Astrocyte of the spinal cord (primary cell): ENCODE results near the gene GPA33.

Experiments used
- DNase-seq: peaks from one replicate; pipeline ENCODE4 v3.0.0; 2011; ENCODE audit warnings: low read depth, low spot score
- H3K4me3 ChIP-seq: 2 replicates; pipeline ENCODE4 v1.5.1; 2011; ENCODE audit warnings: low read depth, mild to moderate bottlenecking, low read length, moderate library complexity
- in situ Hi-C: cut with HindIII; loops from 2 replicates; pipeline ENCODE4 v1.10.0; 2017; ENCODE audit warnings: low sequenced_read_pairs
- TF ChIP-seq, protein P1 (sequence below): IDR thresholded peaks from 2 replicates; pipeline ENCODE4 v1.5.1; 2012; ENCODE audit warnings: low read depth, mild to moderate bottlenecking, low read length, inconsistent platforms

GPA33 gene

DNA sequence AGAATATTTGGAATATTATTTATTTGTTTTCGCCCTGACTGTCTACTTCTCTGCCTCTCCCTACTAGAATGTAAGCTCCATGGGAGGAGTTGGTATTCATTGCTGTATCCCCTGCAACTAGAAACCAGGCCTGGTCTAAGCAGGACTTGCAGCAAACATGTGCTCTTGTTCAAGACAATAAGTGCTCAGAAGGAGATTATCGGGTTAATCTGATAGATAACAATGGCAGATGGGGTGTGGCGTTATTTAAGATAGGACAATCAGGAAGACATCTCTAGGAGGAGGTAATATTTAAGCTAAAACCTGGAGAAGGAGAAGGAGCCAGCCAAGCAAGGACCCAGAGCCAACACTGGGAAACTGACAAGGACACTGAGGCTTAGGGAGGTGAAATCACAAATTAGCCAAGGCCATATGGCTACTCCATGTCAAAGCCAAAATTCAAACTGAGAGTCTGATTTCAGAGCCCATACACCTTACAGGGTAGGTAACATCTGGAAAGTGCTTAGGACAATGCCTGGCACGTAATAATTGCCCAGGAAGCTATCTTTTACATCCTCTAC lies 45.2 kb upstream of the GPA33 start:
- H3K4me3 ChIP-seq: no peak overlapping the region
- in situ Hi-C loops: no loop called here
- DNase-seq: no peak
- TF ChIP-seq, protein P1, sequence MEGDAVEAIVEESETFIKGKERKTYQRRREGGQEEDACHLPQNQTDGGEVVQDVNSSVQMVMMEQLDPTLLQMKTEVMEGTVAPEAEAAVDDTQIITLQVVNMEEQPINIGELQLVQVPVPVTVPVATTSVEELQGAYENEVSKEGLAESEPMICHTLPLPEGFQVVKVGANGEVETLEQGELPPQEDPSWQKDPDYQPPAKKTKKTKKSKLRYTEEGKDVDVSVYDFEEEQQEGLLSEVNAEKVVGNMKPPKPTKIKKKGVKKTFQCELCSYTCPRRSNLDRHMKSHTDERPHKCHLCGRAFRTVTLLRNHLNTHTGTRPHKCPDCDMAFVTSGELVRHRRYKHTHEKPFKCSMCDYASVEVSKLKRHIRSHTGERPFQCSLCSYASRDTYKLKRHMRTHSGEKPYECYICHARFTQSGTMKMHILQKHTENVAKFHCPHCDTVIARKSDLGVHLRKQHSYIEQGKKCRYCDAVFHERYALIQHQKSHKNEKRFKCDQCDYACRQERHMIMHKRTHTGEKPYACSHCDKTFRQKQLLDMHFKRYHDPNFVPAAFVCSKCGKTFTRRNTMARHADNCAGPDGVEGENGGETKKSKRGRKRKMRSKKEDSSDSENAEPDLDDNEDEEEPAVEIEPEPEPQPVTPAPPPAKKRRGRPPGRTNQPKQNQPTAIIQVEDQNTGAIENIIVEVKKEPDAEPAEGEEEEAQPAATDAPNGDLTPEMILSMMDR: no peak

DNA sequence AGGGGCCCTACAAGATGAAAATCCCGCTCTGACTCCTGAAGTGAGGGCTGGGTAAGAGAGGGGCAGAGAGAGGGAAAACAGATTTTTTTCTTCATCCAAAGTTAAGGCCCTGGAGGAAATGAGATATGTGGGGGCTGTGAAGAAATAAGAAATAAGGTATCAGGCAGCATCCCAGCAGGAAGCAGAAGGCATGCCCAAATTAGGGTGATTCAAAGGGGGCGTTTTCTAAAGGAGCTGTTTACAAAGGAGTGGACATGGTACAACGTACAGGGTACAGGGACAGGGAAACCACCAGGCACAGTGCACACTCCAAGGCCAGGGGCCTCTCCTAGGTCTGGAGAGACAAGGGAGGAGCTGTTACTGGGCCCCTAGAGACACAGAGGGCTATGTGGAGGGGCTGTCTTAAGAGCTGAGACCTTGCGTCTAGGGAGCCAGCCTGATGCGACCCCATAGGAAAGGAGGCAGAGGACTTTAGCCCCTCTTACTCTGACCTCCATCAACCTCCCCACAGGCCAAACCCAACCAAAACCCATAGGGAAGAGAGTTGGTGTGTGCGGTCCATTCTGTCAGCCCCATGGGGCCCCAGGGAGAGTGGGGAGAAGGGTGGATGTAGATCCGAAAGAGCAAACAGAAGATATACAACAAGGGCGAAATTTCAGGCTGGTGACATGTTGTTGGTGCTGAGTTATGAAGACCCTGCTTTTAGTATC lies 42.3 kb upstream of the GPA33 start:
- H3K4me3 ChIP-seq: no peak overlapping the region
- TF ChIP-seq, protein P1: no peak
- in situ Hi-C loops: no loop called here
- no peak for DNase-seq

DNA sequence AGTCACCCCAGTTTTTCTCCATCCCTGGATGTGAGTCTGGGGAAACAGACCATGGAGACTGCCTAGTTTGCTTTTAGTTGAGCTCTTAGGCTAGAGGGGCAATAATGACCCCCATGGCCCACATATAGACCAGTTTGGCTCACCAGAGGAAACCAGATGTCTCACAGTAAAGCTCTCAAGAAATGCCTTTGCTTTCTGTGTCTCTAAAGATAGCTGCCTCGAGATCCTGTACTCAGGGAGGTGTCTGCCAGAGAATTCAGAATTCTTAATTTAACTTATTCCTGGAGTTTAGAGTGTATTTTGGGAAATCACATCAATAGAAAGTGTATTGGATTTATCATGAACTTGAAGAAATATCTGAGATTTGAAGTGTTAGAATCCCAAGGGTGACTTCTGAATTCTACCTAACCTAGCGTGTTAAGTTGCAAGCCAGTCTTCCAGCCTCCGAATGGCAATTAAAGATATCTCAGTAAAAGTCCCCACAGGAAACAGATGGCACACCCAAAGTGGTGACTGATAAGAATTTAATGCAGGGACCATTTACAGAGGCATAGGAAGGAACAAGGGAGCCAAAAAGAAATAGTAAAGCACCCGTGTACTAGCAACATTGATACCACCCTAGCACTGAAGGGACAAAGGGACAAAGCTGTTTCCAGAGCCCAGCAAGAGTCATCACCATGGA lies 40.8 kb upstream of the GPA33 start:
- in situ Hi-C loops: no loop called here
- DNase-seq: no peak
- TF ChIP-seq, protein P1: no peak
- H3K4me3 ChIP-seq: no peak overlapping the region

- TF ChIP-seq, protein P1: no peak
- H3K4me3 ChIP-seq: no peak overlapping the region
- no peak for DNase-seq
- in situ Hi-C loops: no loop called here
Measured at GRCh38 chr1:167128261-167129227, 38.4 kb upstream of the GPA33 start.

GRCh38 chr1:167127661-167128060 lies 37.5 kb upstream of the GPA33 start:
- DNase-seq: no peak
- TF ChIP-seq, protein P1: no peak
- in situ Hi-C loops: no loop called here

DNA sequence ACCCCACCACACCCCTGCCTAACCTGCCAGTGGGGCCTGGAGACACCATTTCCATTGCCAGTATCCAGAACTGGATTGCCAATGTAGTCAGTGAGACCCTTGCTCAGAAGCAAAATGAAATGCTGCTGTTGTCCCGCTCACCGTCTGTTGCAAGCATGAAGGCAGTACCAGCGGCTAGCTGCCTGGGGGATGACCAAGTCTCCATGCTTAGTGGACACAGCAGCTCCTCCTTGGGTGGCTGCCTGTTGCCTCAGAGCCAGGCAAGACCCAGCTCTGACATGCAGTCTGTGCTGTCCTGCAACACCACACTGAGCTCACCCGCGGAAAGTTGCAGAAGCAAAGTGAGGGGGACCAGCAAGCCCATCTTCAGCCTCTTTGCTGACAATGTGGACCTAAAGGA lies 37.1 kb upstream of the GPA33 start:
- no peak overlapping the region for H3K4me3 ChIP-seq
- DNase-seq: no peak
- TF ChIP-seq, protein P1: no peak
- in situ Hi-C loops: no loop called here

More at GRCh38 chr1:167127661-167128060, 37.5 kb upstream of the GPA33 start:
- H3K4me3 ChIP-seq: no peak overlapping the region
